Right lobe of liver (tissue), 6 donors: Measurements from ENCODE around the gene TMEM127. TPM values are rescaled to one million over a fixed set of nuclear protein-coding genes. Genes with fewer than 3 reads are reported as not detected.

Experiments
- ATAC-seq, 4 donors: fragments of 200-7000 bp; cut with Tn5 transposase; one replicate each; pipeline ENCODE4 v1.9.1; 2020; ENCODE audit warnings: mild to moderate bottlenecking in 4 of 4, moderate library complexity in 4 of 4
- DNase-seq, 3 donors: peaks; one replicate each; pipeline ENCODE4 v3.0.0-alpha.2; 2020
- H3K27ac ChIP-seq, 3 donors: fragments of 200-600 bp; one replicate each; pipeline ENCODE4 v1.8.0; 2022
- H3K27me3 ChIP-seq, 2 donors: fragments of 200-600 bp; one replicate each; pipeline ENCODE4 v1.8.0; 2022
- H3K36me3 ChIP-seq, 4 donors: fragments of 200-600 bp; sonication (generic) in 1 of 4; one replicate each; pipeline versions ENCODE4 v1.5.1 to v1.8.0; 2017 to 2022; ENCODE audit warnings: control low read depth in 1 of 4
- H3K4me1 ChIP-seq, 4 donors: fragments of 200-600 bp; sonication (generic) in 1 of 4; one replicate each; pipeline versions ENCODE4 v1.5.1 to v1.8.0; 2017 to 2022; ENCODE audit warnings: control low read depth in 1 of 4
- H3K4me3 ChIP-seq, 3 donors: fragments of 200-600 bp; one replicate each; pipeline ENCODE4 v1.8.0; 2022
- H3K9me3 ChIP-seq, 4 donors: fragments of 200-600 bp; sonication (generic) in 1 of 4; one replicate each; pipeline versions ENCODE4 v1.5.1 to v1.8.0; 2017 to 2022; ENCODE audit warnings: control low read depth in 1 of 4
- CTCF ChIP-seq, 4 donors: fragments of 200-600 bp in 3 of 4; fragments of 450-650 bp in 1 of 4; IDR thresholded peaks; one replicate each; pipeline versions ENCODE4 v1.5.1 to v1.8.0; 2016 to 2022; ENCODE audit warnings: antibody characterized with exemption in 4 of 4, mild to moderate bottlenecking in 2 of 4
- POLR2A ChIP-seq: fragments of 450-650 bp; IDR thresholded peaks from one replicate; pipeline ENCODE4 v1.6.1; 2017; ENCODE audit warnings: antibody characterized with exemption, mild to moderate bottlenecking
- WGBS: methylation state at CpG from one replicate; pipeline ENCODE4 v1.1.6; 2018; ENCODE audit warnings: low coverage, low lambda C conversion rate; ENCODE audit not compliant: insufficient coverage; ENCODE audit errors: missing lambda C conversion rate; 5-methylcytosine and 5-hydroxymethylcytosine counted together
- intact Hi-C, 2 donors: fragments of 100-400 bp; cut with DNase I; formaldehyde crosslinking; loops; one replicate each; pipeline versions ENCODE4 v1.11.2 to v1.14.1; 2022
- total RNA-seq, 6 experiments: library from RNA; depleted of rRNA in 2 of 6; stranded (reverse); fragments of >200 nt in 2 of 6; fragmentation: NEBNext Ultra II Directional in 3 of 6; extraction: Animal tissue kit (Norgen Biotek cat#: 25700) in 3 of 6; gene quantifications; one replicate each; pipeline versions ENCODE4 v1.1.0 to v1.2.4, GENCODE V29; 2016 to 2023
- donor health status: DM: no; HTN: yes; CAD: no.
- donor health status: DM: no; HTN: no; CAD: no.
- donor health status: DM: no; HTN: no; CAD: no.
- donor health status: DM: no; HTN: yes; CAD: no.
- donor health status: DM: no; HTN: yes; CAD: no.

Gene TMEM127
- total RNA-seq, 6 experiments from 2014 or later, result 28.3 to 42.6 (median 32.8) TPM

- TF ChIP-seq CTCF (IDR thresholded peaks at IDR 0.05) (no peak), POLR2A (no peak)
- intact Hi-C loops, result no loop called here
- Histone ChIP-seq H3K9me3 (no peaks in the 10 kb centered on the region), H3K4me1 (no peaks in the 10 kb centered on the region), H3K27ac (no peak overlapping the region), H3K4me3 (no peak overlapping the region), H3K27me3 (no peaks in the 10 kb centered on the region), H3K36me3 (no peaks in the 10 kb centered on the region)
- 85% methylated on average over 12 of the region's 13 CpGs for WGBS
- DNase-seq (no peak), ATAC-seq (no peak)
Observed at GRCh38 chr2:96218508-96219131, 47.2 kb downstream of the TMEM127 start.

- H3K9me3 ChIP-seq, result no peaks in the 10 kb centered on the region
- WGBS, result 83% methylated on average over 4 of the region's 4 CpGs
- no peak overlapping the region for H3K4me3 ChIP-seq
- H3K27ac ChIP-seq, result no peak overlapping the region
- no peaks in the 10 kb centered on the region for H3K27me3 ChIP-seq
- no peak for TF ChIP-seq CTCF (IDR thresholded peaks at IDR 0.05)
- TF ChIP-seq POLR2A, result no peak
- peaks cover 0 to 4% (median 0%) of the 10 kb centered on the region in 4 donors for H3K4me1 ChIP-seq
- no peak for ATAC-seq
- no peaks in the 10 kb centered on the region for H3K36me3 ChIP-seq
- no peak for DNase-seq
- intact Hi-C loops, result no loop called here
Observed at GRCh38 chr2:96214554-96214953, 51.2 kb downstream of the TMEM127 start.

DNA sequence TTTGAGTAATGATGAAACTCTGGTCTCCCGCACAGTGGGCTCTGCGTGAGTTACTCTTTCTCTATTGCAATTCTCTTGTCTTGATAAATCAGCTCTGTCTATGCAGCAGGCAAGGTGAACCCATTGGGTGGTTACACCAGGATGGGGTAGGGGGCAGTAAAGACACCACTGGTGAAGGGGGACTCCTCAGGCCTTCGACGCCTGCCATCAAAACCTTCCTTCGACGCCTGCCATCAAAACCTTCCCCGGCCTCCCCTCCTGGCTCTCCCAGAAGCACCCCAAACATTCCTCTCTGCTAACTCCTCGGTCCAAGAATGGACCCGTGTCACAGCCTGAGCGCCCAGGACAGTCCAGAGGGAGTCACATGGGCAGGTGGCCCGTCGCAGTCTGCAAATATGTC, 52.4 kb downstream of the TMEM127 start:
- intact Hi-C loops, result no loop called here
- peaks cover 0 to 8% (median 0%) of the 10 kb centered on the region in 4 donors for H3K4me1 ChIP-seq
- H3K36me3 ChIP-seq, result no peaks in the 10 kb centered on the region
- no peaks in the 10 kb centered on the region for H3K9me3 ChIP-seq
- H3K4me3 ChIP-seq, result no peak overlapping the region
- no peaks in the 10 kb centered on the region for H3K27me3 ChIP-seq
- DNase-seq (no peak), ATAC-seq (no peak)
- no peak for TF ChIP-seq POLR2A
- TF ChIP-seq CTCF (IDR thresholded peaks at IDR 0.05), result no peak
- 87% methylated on average over 10 of the region's 12 CpGs for WGBS
- H3K27ac ChIP-seq, result no peak overlapping the region

DNA sequence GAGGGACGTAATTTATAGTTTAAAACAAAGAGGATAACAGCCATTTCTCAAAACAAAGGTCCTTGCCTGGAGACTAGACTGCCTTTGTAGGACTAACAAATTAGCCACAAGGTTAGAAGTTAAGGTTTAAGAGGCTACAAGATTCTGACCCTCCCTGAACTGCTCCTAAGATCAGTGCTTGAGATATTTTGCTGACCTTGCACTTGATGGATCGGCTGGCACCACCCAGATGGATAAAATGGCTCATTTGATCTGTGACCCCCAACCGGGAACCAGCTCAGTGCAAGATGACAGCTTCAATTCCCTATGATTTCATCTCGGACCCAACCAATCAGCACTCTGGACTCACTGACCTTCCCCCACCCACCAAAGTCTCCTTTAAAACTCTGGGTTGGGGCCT, 53.5 kb downstream of the TMEM127 start:
- TF ChIP-seq POLR2A (no peak), CTCF (IDR thresholded peaks at IDR 0.05) (no peak)
- 94% methylated on average over 4 of the region's 4 CpGs for WGBS
- intact Hi-C loops, result no loop called here
- H3K4me3 ChIP-seq, result no peak overlapping the region
- H3K9me3 ChIP-seq, result no peaks in the 10 kb centered on the region
- peaks cover 0 to 9% (median 0%) of the 10 kb centered on the region in 4 donors for H3K4me1 ChIP-seq
- DNase-seq (no peak), ATAC-seq (no peak)
- no peaks in the 10 kb centered on the region for H3K36me3 ChIP-seq
- no peak overlapping the region for H3K27ac ChIP-seq
- H3K27me3 ChIP-seq, result no peaks in the 10 kb centered on the region

DNA sequence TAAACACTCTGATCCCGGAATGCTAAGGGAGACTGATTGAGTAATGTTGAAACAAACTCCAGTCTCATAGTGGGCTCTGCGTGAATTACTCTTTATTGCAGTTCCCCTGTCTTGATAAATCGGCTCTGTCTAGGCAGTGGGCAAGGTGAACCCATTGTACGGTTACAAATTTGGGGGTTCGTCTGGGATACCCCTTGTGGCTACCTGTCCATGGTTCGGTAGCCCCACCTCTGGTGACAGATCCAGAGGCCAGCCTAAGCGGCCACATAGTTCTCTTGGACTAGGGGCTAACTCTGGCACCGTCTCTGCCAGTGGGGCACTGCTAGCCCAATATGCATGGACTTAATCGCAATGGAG, 56.1 kb downstream of the TMEM127 start:
- no peak overlapping the region for H3K27ac ChIP-seq
- ATAC-seq, result no peak

More for the DNA sequence above, 56.1 kb downstream of the TMEM127 start:
- 63% methylated on average over 4 of the region's 9 CpGs for WGBS
- TF ChIP-seq CTCF (IDR thresholded peaks at IDR 0.05) (no peak), POLR2A (no peak)
- intact Hi-C loops, result no loop called here
- Histone ChIP-seq H3K36me3 (no peaks in the 10 kb centered on the region), H3K4me3 (peak overlapping the region in 2 of 3 donors; percentile 95 to 98), H3K9me3 (no peaks in the 10 kb centered on the region), H3K4me1 (peaks cover 0 to 31% (median 8%) of the 10 kb centered on the region in 4 donors), H3K27me3 (no peaks in the 10 kb centered on the region)
- no peak for DNase-seq
